Measurements from ENCODE around the gene DNLZ.
A peak's percentile ranks its signal among the peaks of the same experiment; 100 is the strongest.

DNLZ gene

GRCh38 chr9:136395345-136396218, 32.0 kb upstream of the DNLZ start:
- no peak for DNase-seq

- DNase-seq = no peak
Measured at GRCh38 chr9:136395020-136395340, 31.4 kb upstream of the DNLZ start.

- DNase-seq = no peak
Measured at GRCh38 chr9:136394312-136395019, 30.9 kb upstream of the DNLZ start.

GRCh38 chr9:136393531-136393930, 30.0 kb upstream of the DNLZ start:
- DNase-seq = no peak

DNA sequence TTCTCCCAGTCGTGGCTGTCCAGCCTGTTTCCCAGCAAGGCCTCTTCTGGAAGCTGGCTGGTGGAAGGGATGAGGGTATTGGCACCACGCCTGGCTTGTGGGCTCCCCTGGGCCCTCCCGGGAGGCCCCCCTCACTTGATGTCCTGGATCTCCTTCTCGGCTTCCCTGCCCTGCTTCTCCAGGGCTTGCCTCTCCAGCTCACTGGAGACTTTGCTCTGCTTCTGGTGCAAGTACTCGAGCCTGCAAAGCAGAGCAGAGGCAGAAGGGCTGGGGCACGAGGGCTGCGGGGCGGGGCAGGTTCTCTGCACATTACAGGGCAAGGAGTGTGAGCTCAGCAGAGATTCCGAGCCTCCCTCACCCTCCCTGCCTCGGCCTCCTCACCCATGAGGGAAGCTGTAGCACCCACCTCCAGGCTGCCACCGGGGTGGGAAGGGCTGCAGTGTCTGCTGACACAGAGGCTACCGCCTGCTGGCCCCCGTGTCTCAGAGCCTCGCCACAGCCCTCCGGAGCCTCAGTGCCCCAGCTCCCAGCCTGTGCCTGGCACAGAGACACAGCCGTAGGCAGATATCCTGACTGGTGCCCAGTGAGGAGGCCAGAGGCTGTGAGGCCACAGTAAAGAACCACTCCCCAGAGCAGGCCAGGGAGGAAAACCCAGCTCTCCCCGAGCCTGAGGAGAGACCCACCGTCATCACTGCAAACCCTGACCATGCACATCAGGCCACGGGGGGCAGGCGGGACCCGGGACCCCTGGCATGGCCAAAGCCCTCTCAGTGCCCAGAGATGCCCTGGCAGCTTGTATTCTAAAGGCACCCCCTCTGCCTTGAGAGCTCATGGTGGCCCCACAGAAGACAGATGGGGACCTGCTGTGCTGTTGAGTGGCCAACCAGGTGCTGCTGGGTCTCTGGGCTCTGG, 29.2 kb upstream of the DNLZ start:
- DNase-seq = no peak

GRCh38 chr9:136391737-136392537, 28.4 kb upstream of the DNLZ start:
- DNase-seq = no peak

GRCh38 chr9:136389396-136389795, 25.9 kb upstream of the DNLZ start:
- no peak for DNase-seq

GRCh38 chr9:136387217-136387616, 23.7 kb upstream of the DNLZ start:
- DNase-seq = no peak

- DNase-seq = peak; percentile 51
Measured at GRCh38 chr9:136386018-136386417, 22.5 kb upstream of the DNLZ start.

DNA sequence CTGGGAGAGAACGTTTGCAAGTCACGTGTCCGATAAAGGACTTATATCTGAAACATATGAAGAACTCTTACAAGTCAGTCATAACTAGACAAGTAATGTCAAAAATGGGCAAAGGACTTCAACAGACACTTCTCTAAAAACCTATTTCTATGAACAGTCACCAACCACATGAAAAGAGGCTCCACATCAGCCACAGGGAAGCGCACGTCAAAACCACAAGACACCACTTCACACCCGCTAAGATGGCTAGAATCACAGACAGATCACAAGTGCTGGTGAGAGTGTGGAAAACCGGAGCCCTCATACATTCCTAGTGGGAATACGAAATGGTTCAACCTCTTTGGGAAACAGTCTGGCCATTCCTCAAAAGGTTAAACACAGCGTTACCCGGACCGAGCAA, 21.5 kb upstream of the DNLZ start:
- no peak for DNase-seq

DNA sequence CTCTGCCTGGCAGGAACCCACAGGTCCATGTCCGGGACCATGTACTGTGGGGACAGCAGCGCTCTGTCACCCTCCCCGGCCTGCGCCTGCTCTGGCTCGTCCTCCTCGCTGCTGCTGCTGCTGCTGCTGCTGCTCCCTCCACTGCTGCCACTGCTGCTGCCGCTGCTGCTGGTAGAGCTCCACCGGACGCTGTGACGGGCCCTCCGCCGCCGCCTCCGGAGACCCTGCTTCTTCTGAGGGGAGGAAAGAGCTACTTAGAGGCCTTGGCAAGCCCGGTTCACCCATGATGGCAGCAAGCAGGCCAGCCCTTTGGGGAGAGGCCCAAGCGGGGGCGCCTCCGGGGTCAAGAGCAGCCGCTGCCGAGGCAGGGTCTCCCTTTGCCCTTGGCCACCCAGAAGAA, 19.9 kb upstream of the DNLZ start:
- no peak for DNase-seq

DNA sequence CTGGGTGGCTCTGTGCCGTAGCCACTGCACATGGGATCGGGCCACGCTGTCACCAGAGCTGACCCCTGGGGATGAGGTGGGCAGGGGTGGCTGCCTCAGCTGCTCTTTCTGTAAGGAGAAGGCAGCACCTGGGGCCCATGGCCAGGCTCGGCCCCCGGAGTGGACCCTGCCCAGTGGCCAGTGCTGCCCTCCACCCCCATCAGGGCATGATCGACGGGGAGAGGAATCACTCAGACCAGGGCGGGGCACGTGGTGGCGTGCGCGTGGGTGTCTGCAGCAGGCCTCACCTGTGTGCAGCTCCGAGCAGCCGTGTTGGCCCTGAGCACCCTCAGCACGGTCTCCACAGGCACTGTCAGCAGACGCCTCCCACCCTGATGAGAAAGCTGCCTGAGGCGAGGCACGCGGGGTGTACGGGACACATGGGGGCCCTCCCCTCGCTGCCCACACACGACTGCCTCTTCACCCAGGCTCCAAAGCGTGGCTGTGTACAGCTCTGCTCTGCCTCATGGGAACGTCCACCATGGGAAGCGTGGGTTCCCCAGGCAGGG, 18.5 kb upstream of the DNLZ start:
- DNase-seq = no peak

- no peak for DNase-seq
Measured at GRCh38 chr9:136381311-136381710, 17.8 kb upstream of the DNLZ start.

DNA sequence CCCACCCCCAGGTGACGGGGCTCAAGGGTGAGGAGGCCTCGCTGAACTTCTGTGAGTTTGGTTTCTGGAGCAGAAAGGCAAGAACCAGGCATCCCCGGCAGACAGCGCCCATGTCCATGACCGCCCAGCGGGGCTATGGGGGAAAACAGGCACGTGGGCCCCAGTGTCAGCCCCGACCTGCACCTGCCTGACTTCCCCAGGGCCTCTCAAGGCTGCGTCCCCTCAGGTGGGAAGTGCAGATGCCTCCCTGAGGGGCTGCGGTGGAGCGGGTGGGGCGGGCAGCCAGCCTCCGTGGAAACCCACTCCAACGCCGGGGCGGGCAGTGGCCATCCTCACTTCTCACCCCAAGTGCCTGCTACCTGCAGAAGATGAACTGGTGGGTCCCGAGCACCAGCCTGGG, 16.8 kb upstream of the DNLZ start:
- no peak for DNase-seq

DNA sequence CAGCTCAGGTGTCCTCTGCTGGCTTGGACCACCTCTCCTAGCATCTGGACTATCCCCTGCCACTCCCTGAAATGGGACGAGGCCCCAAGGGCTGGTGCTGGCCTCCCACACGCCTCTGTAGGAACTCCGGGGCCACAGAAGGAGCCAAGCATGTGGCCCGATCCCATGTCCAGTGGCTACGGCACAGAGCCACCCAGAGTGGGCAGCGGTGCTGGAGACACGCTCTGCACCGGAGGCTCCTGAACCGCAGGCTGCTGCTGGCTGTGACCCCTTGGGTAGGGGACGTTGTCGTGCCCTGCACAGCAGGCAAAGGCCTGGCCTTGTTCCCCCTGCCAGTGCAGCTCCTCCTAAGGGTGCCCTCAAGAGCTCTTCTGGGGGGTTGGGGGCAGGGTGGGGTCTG, 16.3 kb upstream of the DNLZ start:
- no peak for DNase-seq

DNA sequence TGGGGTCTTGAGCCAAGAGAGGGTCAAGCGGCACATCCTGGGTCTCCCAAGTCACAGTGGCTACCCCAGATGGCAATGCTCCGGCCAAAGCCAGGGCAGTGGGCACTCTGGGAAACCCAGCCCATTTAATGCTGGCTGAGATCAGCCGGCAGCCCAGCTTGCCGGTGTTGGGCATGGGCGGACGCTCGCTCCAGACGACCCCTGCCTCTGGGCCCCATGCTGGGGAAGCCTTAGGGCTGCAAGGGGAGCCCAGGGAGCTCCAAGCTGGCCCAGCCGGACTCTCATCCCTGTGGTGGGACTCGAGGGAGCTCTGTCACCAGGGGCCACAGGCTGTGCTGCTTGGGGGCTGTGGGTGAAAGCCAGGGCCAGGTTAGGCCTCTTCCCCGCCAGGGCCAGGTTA, 15.9 kb upstream of the DNLZ start:
- DNase-seq = no peak

- DNase-seq = no peak
Measured at GRCh38 chr9:136379003-136379287, 15.4 kb upstream of the DNLZ start.

- no peak for DNase-seq
Measured at GRCh38 chr9:136378170-136379002, 14.8 kb upstream of the DNLZ start.

GRCh38 chr9:136377341-136378169, 14.0 kb upstream of the DNLZ start:
- DNase-seq = no peak

GRCh38 chr9:136376457-136376856, 12.9 kb upstream of the DNLZ start:
- DNase-seq = no peak

DNA sequence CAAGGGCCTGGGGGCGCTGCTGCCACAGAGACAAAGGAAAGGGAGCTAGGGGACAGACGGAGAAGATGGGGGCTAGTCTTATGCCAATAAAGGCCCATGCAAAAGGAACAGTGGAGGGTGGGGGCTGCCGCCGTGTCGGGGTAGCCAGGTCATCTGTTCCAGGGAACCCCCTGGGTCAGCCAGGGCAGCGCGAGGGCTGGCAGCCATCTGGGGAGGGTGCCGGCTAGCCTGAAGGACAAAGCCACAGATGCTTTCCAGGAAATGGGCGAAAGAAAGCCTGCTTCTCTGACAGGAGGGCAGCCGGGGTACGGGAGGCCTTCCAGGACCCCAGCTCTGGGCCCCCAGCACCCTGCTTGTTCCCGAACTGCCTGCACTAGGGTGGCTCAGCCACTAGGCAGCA, 11.6 kb upstream of the DNLZ start:
- no peak for DNase-seq

Data from DMS 273 treated with DMSO at 0.1 percent for 48 hours (cell line).